IPS-11a (cell line): Measurements from ENCODE around the gene AIF1.
A peak's percentile ranks its signal among the peaks of the same experiment; 100 is the strongest.

Experiments used
- H3K4me3 ChIP-seq: one replicate; pipeline ENCODE4 v1.5.1; 2013; ENCODE audit warnings: low read depth, low read length, control low read depth

Gene AIF1

GRCh38 chr6:31663126-31663960 lies 48.3 kb downstream of the AIF1 start:
- no peak overlapping the region for H3K4me3 ChIP-seq

DNA sequence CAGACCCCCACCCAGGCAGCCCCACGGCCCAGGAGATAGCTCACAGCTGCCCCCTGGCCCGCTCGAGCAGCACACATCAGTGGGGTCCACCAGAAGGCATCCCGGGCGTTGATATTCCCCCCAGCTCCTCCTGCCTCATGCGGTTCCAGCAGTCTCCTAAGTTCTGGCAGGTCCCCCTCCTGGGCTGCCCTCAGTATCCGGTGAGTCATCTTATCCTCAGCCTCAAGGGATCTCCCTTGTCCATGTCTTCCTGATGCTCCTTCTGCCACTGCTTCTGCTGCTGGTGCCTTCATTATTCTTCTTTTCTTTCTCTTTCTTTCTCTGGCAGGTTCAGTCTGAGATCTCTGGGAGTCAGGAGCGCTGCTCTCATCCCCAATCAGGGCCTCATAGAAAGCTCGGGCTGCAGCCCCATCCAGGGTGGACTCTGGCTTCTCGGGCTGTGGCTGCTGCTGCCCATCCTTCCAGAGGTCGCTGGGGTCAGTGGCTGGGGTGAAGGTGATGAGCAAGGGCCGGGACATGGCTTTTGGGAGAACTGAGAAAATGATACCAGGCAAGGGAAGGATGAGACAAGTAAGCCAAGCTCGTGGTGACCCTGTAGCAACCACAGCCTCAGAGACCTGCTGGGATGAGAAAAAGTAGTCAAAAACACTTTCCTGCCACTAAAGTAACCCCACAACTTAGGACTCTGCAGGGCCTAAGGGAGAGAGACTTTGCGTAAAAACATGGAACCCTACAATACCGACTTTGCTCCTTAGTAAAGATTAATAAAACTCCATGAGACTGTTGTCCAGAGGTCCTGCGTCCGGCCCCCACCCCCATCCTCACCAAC lies 49.1 kb downstream of the AIF1 start:
- peak overlapping the region; percentile 94 for H3K4me3 ChIP-seq

GRCh38 chr6:31664790-31665500 lies 49.9 kb downstream of the AIF1 start, which contains the start of gene GPANK1:
Gene GPANK1, minus strand, starts transcription at chr6:31664997. Its CDS starts 519 bp downstream, at chr6:31664478.
- H3K4me3 ChIP-seq, result peak within 1 kb of the TSS; percentile 94

DNA sequence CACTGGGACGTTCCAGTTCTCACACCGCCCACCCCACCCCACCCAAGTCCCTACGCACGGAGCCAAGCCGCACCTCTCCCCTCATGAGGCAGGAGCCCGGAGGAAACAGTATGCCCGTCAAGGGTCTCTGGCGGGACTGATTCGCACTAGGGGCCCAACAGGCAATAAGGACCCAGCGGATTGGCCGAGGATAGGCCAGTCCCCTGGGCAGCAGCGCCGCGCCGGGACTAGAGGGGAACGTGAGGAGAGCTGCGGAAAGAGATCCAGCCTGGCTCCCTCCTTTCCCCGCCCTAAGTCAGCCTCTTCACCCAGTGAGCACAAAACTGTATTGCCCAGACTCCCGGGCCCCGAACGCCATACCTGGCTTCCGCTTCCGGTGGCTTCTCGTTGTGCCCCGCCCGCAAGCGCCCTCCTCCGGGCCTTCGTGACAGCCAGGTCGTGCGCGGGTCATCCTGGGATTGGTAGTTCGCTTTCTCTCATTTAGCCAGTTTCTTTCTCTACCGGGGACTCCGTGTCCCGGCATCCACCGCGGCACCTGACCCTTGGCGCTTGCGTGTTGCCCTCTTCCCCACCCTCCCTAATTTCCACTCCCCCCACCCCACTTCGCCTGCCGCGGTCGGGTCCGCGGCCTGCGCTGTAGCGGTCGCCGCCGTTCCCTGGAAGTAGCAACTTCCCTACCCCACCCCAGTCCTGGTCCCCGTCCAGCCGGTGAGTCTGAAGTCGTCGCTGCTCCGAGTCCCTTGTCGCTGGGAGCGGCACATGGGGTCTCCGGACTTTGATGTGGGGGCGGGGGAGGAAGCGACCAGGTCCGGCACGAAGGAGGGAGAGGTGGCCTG lies 50.7 kb downstream of the AIF1 start, which contains the start of gene CSNK2B:
Gene CSNK2B (plus strand): TSS at position 580 of the 836 bp plus-strand sequence. CDS start 752 bp downstream, outside the sequence.
- peak within 1 kb of the TSS; percentile 94 for H3K4me3 ChIP-seq

GRCh38 chr6:31666337-31666965 lies 51.4 kb downstream of the AIF1 start:
- H3K4me3 ChIP-seq, result peak overlapping the region; percentile 94
